ENCODE measurements around the gene CHST2.
"Not testable (repeated sequence)": the region's sequence is repeated elsewhere in the genome, so short reads cannot be mapped to it uniquely, and the experiment has no call there.

CHST2 gene

GRCh38 chr3:143132246-143132980, 12.8 kb downstream of the CHST2 start:
- no peak for DNase-seq (ENCODE audit: low spot score)

- DNase-seq (ENCODE audit: low spot score) = no peak
These were observed 14.9 kb downstream of the CHST2 start for GRCh38 chr3:143134471-143134870.

GRCh38 chr3:143135150-143135549, 15.6 kb downstream of the CHST2 start:
- DNase-seq (ENCODE audit: low spot score) = no peak

- no peak for DNase-seq (ENCODE audit: low spot score)
These were observed 18.0 kb downstream of the CHST2 start for GRCh38 chr3:143137435-143138036.

GRCh38 chr3:143138953-143139352, 19.4 kb downstream of the CHST2 start:
- DNase-seq (ENCODE audit: low spot score) = no peak

- DNase-seq (ENCODE audit: low spot score) = no peak
These were observed 20.2 kb downstream of the CHST2 start for GRCh38 chr3:143139762-143140161.

GRCh38 chr3:143140550-143140949, 21.0 kb downstream of the CHST2 start:
- DNase-seq (ENCODE audit: low spot score) = no peak

- DNase-seq (ENCODE audit: low spot score) = no peak
These were observed 22.8 kb downstream of the CHST2 start for GRCh38 chr3:143142354-143142753.

GRCh38 chr3:143145906-143146305, 26.3 kb downstream of the CHST2 start:
- no peak for DNase-seq (ENCODE audit: low spot score)

- no peak for DNase-seq (ENCODE audit: low spot score)
These were observed 27.1 kb downstream of the CHST2 start for GRCh38 chr3:143146486-143147274.

GRCh38 chr3:143147707-143148106, 28.1 kb downstream of the CHST2 start:
- no peak for DNase-seq (ENCODE audit: low spot score)

- no peak for DNase-seq (ENCODE audit: low spot score)
These were observed 30.5 kb downstream of the CHST2 start for GRCh38 chr3:143150071-143150470.

GRCh38 chr3:143151004-143151731, 31.6 kb downstream of the CHST2 start:
- DNase-seq (ENCODE audit: low spot score) = no peak

- no peak for DNase-seq (ENCODE audit: low spot score)
These were observed 32.5 kb downstream of the CHST2 start for GRCh38 chr3:143152043-143152442.

- no peak for DNase-seq (ENCODE audit: low spot score)
These were observed 36.2 kb downstream of the CHST2 start for GRCh38 chr3:143155756-143156155.

- DNase-seq (ENCODE audit: low spot score) = no peak
These were observed 38.7 kb downstream of the CHST2 start for GRCh38 chr3:143158014-143158988.

GRCh38 chr3:143160437-143160836, 40.9 kb downstream of the CHST2 start:
- DNase-seq (ENCODE audit: low spot score) = no peak

- DNase-seq (ENCODE audit: low spot score) = no peak
These were observed 44.1 kb downstream of the CHST2 start for GRCh38 chr3:143163562-143164100.

- no peak for DNase-seq (ENCODE audit: low spot score)
These were observed 45.6 kb downstream of the CHST2 start for GRCh38 chr3:143165211-143165610.

GRCh38 chr3:143165612-143166285, 46.2 kb downstream of the CHST2 start:
- not testable (repeated sequence) for DNase-seq (ENCODE audit: low spot score)

All from D341Med (cell line).